ENCODE data around the gene FOXL3.

DNA sequence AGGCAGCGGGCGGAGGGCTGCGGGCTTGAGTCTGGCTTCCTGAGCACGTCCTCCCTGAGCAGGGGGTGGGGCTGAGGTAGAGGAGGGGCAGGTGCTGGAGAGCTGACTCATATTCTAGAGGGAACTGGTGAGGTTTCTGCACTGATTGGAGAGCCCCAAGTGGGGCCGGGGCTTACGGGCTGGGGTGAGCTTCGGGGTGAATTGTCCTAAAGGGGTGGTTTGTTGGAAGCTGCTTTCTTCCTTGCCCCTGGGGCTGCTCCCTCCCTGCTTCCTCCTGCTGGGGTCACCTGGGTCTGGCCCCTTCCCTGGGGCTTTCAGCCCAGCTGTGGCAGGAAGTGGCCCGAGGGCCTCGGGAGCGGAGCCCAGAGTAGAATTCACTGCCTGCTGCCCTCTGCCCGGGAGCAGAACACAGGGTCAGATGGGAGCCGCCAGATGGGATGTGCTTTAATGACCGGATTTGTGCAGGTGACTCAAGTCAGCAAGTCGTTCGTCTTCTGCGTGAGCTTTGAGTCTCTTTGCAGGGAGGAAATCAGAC is 49.0 kb upstream of the FOXL3 start:
- TF ChIP-seq, protein P1, sequence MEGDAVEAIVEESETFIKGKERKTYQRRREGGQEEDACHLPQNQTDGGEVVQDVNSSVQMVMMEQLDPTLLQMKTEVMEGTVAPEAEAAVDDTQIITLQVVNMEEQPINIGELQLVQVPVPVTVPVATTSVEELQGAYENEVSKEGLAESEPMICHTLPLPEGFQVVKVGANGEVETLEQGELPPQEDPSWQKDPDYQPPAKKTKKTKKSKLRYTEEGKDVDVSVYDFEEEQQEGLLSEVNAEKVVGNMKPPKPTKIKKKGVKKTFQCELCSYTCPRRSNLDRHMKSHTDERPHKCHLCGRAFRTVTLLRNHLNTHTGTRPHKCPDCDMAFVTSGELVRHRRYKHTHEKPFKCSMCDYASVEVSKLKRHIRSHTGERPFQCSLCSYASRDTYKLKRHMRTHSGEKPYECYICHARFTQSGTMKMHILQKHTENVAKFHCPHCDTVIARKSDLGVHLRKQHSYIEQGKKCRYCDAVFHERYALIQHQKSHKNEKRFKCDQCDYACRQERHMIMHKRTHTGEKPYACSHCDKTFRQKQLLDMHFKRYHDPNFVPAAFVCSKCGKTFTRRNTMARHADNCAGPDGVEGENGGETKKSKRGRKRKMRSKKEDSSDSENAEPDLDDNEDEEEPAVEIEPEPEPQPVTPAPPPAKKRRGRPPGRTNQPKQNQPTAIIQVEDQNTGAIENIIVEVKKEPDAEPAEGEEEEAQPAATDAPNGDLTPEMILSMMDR (IDR thresholded peaks at IDR 0.05; ENCODE audit: low read depth, low read length) = no peak
- TF ChIP-seq EZH2phosphoT487 (IDR thresholded peaks at IDR 0.05; ENCODE audit: low read depth) = no peak
